GM19025 (cell line): Measurements from ENCODE around the gene NLGN4X.

Experiments used
- ATAC-seq: cut with Tn5 transposase; IDR thresholded peaks from one replicate; pipeline ENCODE4 v1.9.1; 2021; ENCODE audit warnings: mild to moderate bottlenecking, low read depth, moderate library complexity; ENCODE audit not compliant: unreplicated experiment

Gene NLGN4X

DNA sequence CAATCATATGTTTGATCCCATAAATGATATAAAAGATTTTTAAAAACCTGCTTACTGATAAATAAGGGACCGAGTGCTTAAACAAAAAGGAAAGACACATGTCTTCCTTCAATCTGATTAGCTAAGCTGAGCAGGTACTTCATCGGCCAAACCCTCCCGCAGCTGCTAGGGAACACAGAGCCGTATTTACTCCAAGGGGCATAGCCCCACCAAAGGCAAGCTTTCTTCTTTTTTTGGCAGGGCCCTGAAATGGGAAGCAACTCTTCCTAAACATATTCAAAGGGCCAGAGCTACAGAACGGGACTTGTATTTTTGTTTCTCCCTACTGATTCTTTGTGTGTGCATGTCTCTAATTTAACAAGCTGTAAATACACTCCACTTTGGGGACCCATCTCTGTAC, 337.3 kb downstream of the NLGN4X start:
- ATAC-seq = no peak

DNA sequence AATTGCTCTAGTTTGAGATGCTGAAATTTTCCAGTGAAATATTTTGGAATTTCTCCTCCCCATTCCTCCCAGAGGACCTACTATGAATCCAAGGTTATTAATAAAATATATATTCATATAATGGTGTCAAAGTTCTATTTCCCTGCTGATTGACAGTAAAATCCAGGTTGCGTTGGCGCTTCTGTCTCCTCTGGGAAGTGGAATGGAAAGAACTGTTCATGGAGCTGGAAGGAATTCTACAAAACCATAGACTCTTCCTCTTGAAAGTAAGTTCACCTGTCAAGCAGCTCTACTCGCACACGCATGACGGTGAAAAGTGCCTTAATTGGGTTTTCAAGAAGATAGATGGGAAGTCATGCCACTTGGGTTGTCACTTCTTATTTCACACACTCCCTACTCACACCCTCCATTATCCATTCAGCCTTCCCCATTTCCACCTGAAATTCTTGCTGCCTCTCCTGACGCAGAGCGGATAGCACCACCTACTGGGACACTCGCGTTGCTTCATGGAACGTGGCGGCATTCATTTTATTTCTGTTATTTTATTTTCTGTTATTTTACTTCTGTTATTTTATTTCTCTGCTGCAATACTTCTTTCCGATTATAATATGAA, 351.6 kb downstream of the NLGN4X start:
- no peak for ATAC-seq

DNA sequence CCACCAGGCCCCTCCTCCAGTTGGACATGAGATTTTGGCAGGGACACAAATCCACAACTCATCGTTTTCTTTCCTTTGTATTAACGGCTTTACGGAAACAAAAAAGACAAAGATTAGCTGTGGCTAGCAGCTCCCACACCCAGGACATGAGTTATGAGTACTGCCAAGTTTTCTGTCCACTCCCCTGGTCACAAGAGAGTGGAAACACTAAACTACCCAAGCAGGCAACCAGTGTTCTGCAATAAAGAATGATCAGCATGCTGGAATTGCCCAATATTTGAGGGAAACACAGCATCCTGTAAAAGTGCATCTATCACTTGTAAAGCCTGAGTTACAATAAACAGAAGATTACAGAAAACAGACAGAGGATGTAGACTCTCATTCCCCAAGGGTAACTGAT, 358.4 kb downstream of the NLGN4X start:
- no peak for ATAC-seq

DNA sequence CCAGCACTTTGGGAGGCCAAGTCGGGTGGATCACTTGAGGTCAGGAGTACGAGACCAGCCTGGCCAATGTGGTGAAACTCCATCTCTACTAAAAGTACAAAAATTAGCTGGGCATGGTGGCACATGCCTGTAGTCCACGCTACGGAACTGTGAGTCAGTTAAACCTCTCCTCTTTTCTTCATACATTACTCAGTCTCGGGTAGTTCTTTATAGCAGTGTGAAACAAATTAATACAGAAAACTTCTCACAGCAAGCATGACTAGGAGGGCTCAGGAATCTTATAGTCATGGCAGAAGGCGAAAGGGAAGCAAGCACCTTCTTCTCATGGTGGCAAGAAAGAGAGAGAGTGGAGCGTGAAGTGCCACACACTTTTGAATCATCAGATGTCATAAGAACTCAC, 358.9 kb downstream of the NLGN4X start:
- no peak for ATAC-seq

DNA sequence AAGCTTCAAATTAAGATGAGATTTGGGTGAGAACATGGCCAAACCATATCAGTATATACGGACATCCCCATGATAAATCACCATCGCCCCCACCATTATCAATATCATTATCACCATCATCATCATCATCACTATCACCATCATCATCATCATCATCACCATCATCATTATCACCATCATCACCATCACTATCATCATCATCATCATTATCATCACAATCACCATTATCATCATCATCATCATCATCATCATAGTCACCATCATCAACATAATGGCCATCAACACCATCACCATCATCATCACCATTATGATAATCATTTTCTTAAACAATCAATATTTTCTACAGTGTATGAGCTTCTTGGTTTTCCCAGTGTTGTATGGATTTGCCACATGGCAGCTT, 360.9 kb downstream of the NLGN4X start:
- no peak for ATAC-seq

DNA sequence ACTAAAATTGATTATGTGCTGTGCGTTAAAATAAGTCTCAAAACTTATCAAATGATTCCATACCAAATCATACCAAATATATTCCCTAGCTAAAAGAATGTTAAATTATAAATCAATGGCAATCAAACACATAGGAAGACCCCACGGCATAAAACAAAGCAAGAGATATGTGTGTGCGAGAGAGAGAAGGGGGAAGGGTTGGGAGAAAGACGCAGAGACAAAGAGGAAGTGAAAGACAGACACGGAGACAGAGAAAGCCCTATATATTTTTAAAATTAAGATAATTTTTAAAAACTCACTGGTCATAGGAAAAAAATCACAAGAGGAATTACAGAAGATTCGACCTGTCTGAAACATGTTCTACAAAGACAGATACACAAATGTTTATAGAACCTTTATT, 371.4 kb downstream of the NLGN4X start:
- no peak for ATAC-seq

DNA sequence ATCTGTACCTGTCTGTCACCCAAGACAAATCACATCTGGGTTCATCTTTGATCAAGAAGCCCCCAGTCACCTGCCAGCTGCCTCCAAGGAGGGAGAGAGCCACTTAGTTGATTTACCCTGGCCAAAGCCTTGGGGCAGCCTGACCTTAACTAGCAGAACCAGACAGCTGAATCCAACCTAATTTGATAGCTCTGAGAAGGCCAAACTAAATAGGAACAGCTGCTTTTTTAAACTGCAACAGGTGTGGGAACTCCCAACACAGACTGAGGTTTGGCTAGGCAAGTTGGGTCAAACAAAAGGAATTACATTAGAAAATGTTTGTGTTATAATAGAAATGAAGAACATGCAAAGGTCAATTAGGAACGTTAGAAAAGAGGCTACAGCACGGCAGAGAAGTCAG, 375.7 kb downstream of the NLGN4X start:
- ATAC-seq = no peak

DNA sequence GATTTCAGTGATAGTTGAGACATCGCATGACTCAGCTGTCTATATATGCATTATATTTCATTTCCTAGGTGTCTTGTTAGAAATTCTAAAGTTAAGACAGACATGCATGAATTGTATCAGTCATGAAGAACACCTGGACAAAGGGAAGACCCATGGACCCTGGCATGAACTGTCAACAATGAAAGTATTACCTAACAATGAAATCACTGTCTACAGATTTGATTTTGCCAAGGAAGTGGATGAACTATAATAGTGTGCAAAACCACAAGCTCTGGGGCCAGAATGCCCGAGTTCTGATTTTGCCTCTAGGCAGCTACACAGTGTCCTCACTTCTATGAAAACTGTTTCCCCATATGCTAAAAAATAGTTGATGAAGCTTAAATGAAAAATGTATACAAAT, 386.1 kb downstream of the NLGN4X start:
- ATAC-seq = no peak
